Pancreas (tissue), 10 donors: Measurements from ENCODE around the gene RIMS4. TPM values are rescaled to one million over a fixed set of nuclear protein-coding genes. Genes with fewer than 3 reads are reported as not detected.

Experiments
- ATAC-seq, 4 donors: fragments of 200-7000 bp; cut with Tn5 transposase; one replicate each; pipeline versions ENCODE4 v1.8.0 to v1.9.1; 2020; ENCODE audit warnings: mild to moderate bottlenecking in 4 of 4, moderate library complexity in 4 of 4
- DNase-seq, 6 donors: peaks; one replicate each; pipeline ENCODE4 v3.0.0-alpha.2; 2020
- FAIRE-seq: peaks from 2 replicates; lab custom pipeline; 2012; peaks lifted over from hg19 to GRCh38; lab: Jason Lieb, UNC
- H3K27ac ChIP-seq, 4 donors: fragments of 200-600 bp; sonication (generic); 1 replicate in 3 of 4; 2 replicates in 1 of 4; pipeline versions ENCODE4 v1.5.0 to v1.8.0; 2020
- H3K27me3 ChIP-seq, 4 donors: fragments of 200-600 bp; one replicate each; pipeline ENCODE4 v1.8.0; 2021
- H3K36me3 ChIP-seq, 3 donors: fragments of 200-600 bp; sonication (generic) in 1 of 3; one replicate each; pipeline versions ENCODE4 v1.5.0 to v1.8.0; 2020 to 2021
- H3K4me1 ChIP-seq, 3 donors: fragments of 200-600 bp; one replicate each; pipeline ENCODE4 v1.8.0; 2021
- H3K4me3 ChIP-seq, 4 donors: fragments of 200-600 bp; sonication (generic) in 2 of 4; one replicate each; pipeline versions ENCODE4 v1.5.0 to v1.8.0; 2020 to 2021
- H3K9me3 ChIP-seq, 4 donors: fragments of 200-600 bp; one replicate each; pipeline ENCODE4 v1.8.0; 2021
- WGBS, 2 donors: extraction: QIAGEN DNeasy Blood & Tissue Kit; methylation state at CpG; one replicate each; pipeline ENCODE4 v1.1.7; 2013; 5-methylcytosine and 5-hydroxymethylcytosine counted together
- intact Hi-C, 3 donors: fragments of 100-400 bp; cut with DNase I; formaldehyde crosslinking; loops; one replicate each; pipeline versions ENCODE4 v1.11.1 to v1.14.2; 2022
- polyA plus RNA-seq, 2 donors: library from polyadenylated mRNA; stranded (reverse); fragments of 200-250 nt; gene quantifications; one replicate each; pipeline ENCODE4 v1.2.3, GENCODE V29; 2013
- total RNA-seq, 6 donors: library from RNA; stranded (reverse); fragmentation: NEBNext Ultra II Directional in 4 of 6; extraction: Animal tissue kit (Norgen Biotek cat#: 25700) in 4 of 6; gene quantifications; one replicate each; pipeline versions ENCODE4 v1.2.1 to v1.2.4, GENCODE V29; 2021 to 2023
- TF ChIP-seq, protein P1 (sequence below), 4 donors: fragments of 200-600 bp; sonication (generic) in 3 of 4; IDR thresholded peaks; one replicate each; pipeline versions ENCODE4 v1.5.0 to v1.8.0; 2021; ENCODE audit warnings: antibody characterized with exemption in 4 of 4
- donor health status: healthy with polysubstance abuse.
- donor health status: DM: no; HTN: no; CAD: no; lungs with moderate emphysema.
- donor health status: DM: no; HTN: no; CAD: no.
- donor health status: control.
- donor health status: control.
- donor health status: Bipolar disorder and iron deficiency.
- donor health status: DM: yes; HTN: yes; CAD: no.
- donor health status: DM: no; HTN: no; CAD: no.
- donor health status: DM: no; HTN: no; CAD: no.
- donor health status: DM: yes; HTN: yes; CAD: no.

The RIMS4 gene
- total and polyA plus RNA-seq, 8 donors = 0.03 to 0.20 (median 0.08) TPM; not detected in 1

DNA sequence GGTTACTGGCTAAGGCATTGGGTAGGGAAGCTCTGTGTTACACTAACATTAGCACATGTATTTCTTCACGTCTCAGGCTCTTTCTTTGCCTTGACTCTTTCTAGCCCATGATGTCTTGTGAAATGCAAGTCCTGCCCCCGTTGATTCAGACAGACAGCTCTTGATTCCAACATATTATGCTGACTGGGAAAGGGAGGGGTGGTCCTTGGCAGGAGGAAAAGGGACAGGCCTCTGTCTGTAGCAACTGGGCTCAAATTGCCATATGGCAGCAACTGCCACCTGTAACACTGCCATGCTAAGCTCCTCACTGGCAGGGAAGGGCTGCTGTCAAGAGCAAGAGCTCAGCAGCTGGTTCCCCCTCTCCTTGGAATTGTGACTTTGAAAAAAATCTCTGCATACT, 70.4 kb downstream of the RIMS4 start:
- WGBS, 2 donors = 73 to 88% methylated on average over 2 of the region's 2 CpGs
- intact Hi-C loops = no loop called here
- FAIRE-seq (no peak), DNase-seq (no peak), ATAC-seq (no peak)
- Histone ChIP-seq H3K36me3 (no peaks in the 10 kb centered on the region), H3K4me1 (no peaks in the 10 kb centered on the region), H3K4me3 (no peak overlapping the region), H3K27ac (no peak overlapping the region), H3K27me3 (no peaks in the 10 kb centered on the region), H3K9me3 (no peaks in the 10 kb centered on the region)
- TF ChIP-seq, protein P1, sequence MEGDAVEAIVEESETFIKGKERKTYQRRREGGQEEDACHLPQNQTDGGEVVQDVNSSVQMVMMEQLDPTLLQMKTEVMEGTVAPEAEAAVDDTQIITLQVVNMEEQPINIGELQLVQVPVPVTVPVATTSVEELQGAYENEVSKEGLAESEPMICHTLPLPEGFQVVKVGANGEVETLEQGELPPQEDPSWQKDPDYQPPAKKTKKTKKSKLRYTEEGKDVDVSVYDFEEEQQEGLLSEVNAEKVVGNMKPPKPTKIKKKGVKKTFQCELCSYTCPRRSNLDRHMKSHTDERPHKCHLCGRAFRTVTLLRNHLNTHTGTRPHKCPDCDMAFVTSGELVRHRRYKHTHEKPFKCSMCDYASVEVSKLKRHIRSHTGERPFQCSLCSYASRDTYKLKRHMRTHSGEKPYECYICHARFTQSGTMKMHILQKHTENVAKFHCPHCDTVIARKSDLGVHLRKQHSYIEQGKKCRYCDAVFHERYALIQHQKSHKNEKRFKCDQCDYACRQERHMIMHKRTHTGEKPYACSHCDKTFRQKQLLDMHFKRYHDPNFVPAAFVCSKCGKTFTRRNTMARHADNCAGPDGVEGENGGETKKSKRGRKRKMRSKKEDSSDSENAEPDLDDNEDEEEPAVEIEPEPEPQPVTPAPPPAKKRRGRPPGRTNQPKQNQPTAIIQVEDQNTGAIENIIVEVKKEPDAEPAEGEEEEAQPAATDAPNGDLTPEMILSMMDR (IDR thresholded peaks at IDR 0.05) = no peak

DNA sequence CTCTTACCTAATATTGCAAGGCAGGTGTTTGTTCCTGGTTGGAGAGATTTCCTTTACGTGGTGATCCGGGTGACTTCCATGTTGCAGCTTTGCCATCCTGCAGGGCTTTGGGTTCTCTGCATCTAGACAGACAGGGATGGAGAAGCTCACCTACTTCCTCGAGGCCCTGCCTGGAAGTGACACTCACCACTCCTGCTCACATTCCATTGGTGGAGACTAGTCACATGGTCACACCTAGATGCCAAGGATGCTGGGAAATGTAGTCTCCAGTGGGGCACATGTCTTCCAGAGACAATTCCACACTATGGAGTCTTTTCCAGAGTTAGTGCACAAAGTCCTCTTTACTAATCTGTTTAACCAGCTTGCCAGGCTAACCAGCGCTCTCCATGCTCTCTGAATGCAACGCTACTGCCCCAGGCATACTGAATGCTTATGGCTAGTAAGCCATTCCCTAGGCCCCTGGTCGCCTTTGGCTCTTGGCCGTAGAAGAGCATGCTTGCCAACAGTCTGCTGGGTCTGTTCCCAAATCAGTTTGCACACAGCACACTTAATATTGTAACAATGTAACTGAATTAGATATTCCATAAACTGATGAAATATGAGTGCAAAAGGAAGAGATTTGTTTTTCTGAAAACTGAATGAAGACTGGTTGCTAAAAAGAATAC, 71.4 kb downstream of the RIMS4 start:
- DNase-seq (peak in 4 of 6 donors; percentile 64 to 85 (median 76)), ATAC-seq (peak; percentile 72 to 86 (median 86)), FAIRE-seq (no peak)
- TF ChIP-seq, protein P1 (IDR thresholded peaks at IDR 0.05) = no peak
- no peaks in the 10 kb centered on the region for H3K36me3 ChIP-seq
- 63 to 64% methylated on average over 7 of the region's 7 CpGs for WGBS, 2 donors
- H3K9me3 ChIP-seq = no peaks in the 10 kb centered on the region
- intact Hi-C loops = no loop called here
- peak overlapping the region in 1 of 4 donors; percentile 8 for H3K27ac ChIP-seq
- H3K4me1 ChIP-seq = no peaks in the 10 kb centered on the region
- no peaks in the 10 kb centered on the region for H3K27me3 ChIP-seq
- no peak overlapping the region for H3K4me3 ChIP-seq

DNA sequence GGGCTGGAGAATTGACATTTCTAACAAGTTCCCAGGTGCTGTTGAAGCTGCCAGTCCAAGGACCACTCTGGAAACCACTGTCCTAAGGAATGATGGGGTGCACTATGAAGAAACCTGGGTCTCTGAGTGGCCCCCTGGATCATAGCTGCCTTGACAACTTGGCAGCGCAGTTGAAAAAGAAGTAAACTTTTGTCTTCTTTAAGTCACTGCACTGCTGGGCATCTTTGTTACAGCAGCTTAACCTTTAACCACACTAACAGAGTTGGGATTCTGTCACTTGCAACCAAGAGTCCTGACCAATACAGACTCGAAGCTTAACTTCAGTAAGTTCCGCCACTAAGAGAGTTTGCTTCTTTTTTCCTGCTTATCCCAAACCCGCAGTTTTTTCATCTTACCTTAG, 73.2 kb downstream of the RIMS4 start:
- Histone ChIP-seq H3K36me3 (no peaks in the 10 kb centered on the region), H3K27me3 (no peaks in the 10 kb centered on the region), H3K4me1 (no peaks in the 10 kb centered on the region), H3K4me3 (no peak overlapping the region), H3K27ac (no peak overlapping the region), H3K9me3 (no peaks in the 10 kb centered on the region)
- WGBS, 2 donors = 89 to 92% methylated on average over 4 of the region's 4 CpGs
- DNase-seq (no peak), FAIRE-seq (no peak), ATAC-seq (no peak)
- intact Hi-C loops = no loop called here
- TF ChIP-seq, protein P1 (IDR thresholded peaks at IDR 0.05) = no peak

DNA sequence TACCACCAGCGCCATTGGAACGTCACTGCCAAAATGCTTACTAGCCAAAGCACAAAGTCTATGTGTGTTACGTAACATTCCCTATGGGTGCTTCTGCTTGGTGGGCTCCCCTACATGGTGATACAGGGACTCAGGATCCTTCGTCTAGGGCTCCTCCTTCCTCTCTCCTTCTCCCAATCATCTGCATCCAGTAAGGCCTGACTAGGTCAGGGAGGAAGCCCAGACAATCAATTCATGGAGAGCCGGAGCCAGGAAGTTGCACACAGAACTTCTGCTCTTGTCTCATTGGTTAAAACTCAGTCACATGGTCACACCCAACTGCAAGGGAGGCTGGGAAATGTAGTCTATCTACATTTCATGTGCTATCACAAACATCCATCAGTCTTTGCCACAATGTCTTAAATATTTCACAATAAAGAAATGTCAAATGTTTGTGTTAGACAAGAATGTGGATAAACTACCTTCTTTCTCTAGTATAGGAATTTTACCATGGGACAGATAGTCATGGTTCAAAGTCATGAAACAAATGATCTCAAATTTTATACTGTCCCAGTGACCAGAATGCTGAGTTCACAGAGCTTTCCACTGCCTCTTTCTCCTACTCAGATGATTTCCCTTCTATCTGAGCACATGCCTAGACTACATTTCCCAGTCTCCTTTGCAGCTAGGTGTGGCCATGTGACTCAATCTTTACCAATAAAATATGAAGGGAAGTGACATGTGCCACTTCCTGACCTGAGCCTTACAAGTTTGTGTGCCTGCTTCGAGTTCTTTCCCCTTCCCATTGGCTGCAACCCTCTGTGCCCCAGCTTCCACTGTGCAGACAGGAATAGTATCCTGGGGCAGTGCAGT, 74.0 kb downstream of the RIMS4 start:
- FAIRE-seq (no peak), DNase-seq (peak in 4 of 6 donors; percentile 63 to 78 (median 70)), ATAC-seq (peak; percentile 88 to 92 (median 89))
- Histone ChIP-seq H3K36me3 (no peaks in the 10 kb centered on the region), H3K27me3 (no peaks in the 10 kb centered on the region), H3K27ac (no peak overlapping the region), H3K4me1 (no peaks in the 10 kb centered on the region), H3K9me3 (no peaks in the 10 kb centered on the region), H3K4me3 (no peak overlapping the region)
- intact Hi-C loops = no loop called here
- TF ChIP-seq, protein P1 (IDR thresholded peaks at IDR 0.05) = no peak
- 30 to 36% methylated on average over 6 of the region's 6 CpGs for WGBS, 2 donors
